GM19025 (cell line): ENCODE results near the gene SERPINA1.

Experiments used
- ATAC-seq: cut with Tn5 transposase; IDR thresholded peaks from one replicate; pipeline ENCODE4 v1.9.1; 2021; ENCODE audit warnings: mild to moderate bottlenecking, low read depth, moderate library complexity; ENCODE audit not compliant: unreplicated experiment

The SERPINA1 gene

GRCh38 chr14:94328196-94328595 lies 60.2 kb downstream of the SERPINA1 start:
- no peak for ATAC-seq
